Stimulated activated memory B cell treated with anti-CD40 and anti-IgM and Interleukin-4, amounts not matched to agents 10 μg/mL and 1 μg/mL and 100 μg/mL, for 72 hours (primary cell): ENCODE results near the gene SERINC4.

ENCODE experiments used
- ATAC-seq: fragments of 150-1000 bp; cut with Tn5 transposase; 2 replicates; pipeline ENCODE4 v1.10.0; 2021
- H3K27ac Mint-ChIP-seq: one replicate; pipeline ENCODE4 v1.8.0; 2022; ENCODE audit warnings: mild to moderate bottlenecking, mixed read lengths
- H3K27me3 Mint-ChIP-seq: one replicate; pipeline ENCODE4 v1.8.0; 2022; ENCODE audit warnings: mixed read lengths
- H3K36me3 Mint-ChIP-seq: one replicate; pipeline ENCODE4 v1.8.0; 2022; ENCODE audit warnings: mixed read lengths
- H3K4me1 Mint-ChIP-seq: one replicate; pipeline ENCODE4 v1.8.0; 2022; ENCODE audit warnings: mixed read lengths
- H3K4me3 Mint-ChIP-seq: one replicate; pipeline ENCODE4 v1.8.0; 2022; ENCODE audit warnings: mild to moderate bottlenecking, moderate library complexity, mixed read lengths
- H3K9me3 Mint-ChIP-seq: one replicate; pipeline ENCODE4 v1.8.0; 2022; ENCODE audit warnings: mixed read lengths

The SERINC4 gene

GRCh38 chr15:43779016-43779415 is 21.0 kb downstream of the SERINC4 start:
- H3K4me3 Mint-ChIP-seq, result no peak overlapping the region

GRCh38 chr15:43777267-43777914 is 22.6 kb downstream of the SERINC4 start:
- peak; percentile 86 for ATAC-seq
- H3K4me1 Mint-ChIP-seq, result peaks cover 38% of the 10 kb centered on the region
- H3K27ac Mint-ChIP-seq, result peak overlapping the region; percentile 93
- no peaks in the 10 kb centered on the region for H3K9me3 Mint-ChIP-seq
- H3K36me3 Mint-ChIP-seq, result peaks cover 27% of the 10 kb centered on the region
- peak overlapping the region; percentile 87 for H3K4me3 Mint-ChIP-seq
- H3K27me3 Mint-ChIP-seq, result peaks cover under 1% of the 10 kb centered on the region

More at GRCh38 chr15:43779016-43779415, 21.0 kb downstream of the SERINC4 start:
- H3K9me3 Mint-ChIP-seq, result no peaks in the 10 kb centered on the region
- ATAC-seq, result no peak
- no peak overlapping the region for H3K27ac Mint-ChIP-seq
- H3K4me1 Mint-ChIP-seq, result peaks cover 38% of the 10 kb centered on the region
- peaks cover 11% of the 10 kb centered on the region for H3K27me3 Mint-ChIP-seq
- peaks cover 18% of the 10 kb centered on the region for H3K36me3 Mint-ChIP-seq

- Mint-ChIP-seq H3K9me3 (no peaks in the 10 kb centered on the region), H3K4me3 (peak within 1 kb of the TSS; percentile 87), H3K27ac (peak within 1 kb of the TSS; percentile 93), H3K4me1 (peaks cover 32% of the 10 kb centered on the region), H3K36me3 (peaks cover 29% of the 10 kb centered on the region), H3K27me3 (no peaks in the 10 kb centered on the region)
- peak; percentile 87 for ATAC-seq
Measured at GRCh38 chr15:43776718-43777266, 23.2 kb downstream of the SERINC4 start, which contains the start of gene ELL3. Gene ELL3, minus strand, starts transcription at chr15:43776966. Its CDS starts 65 bp downstream, at chr15:43776901.

GRCh38 chr15:43776101-43776717 is 23.8 kb downstream of the SERINC4 start:
- ATAC-seq, result peak; percentile 90
- H3K4me1 Mint-ChIP-seq, result peaks cover 31% of the 10 kb centered on the region
- H3K4me3 Mint-ChIP-seq, result peak overlapping the region; percentile 87
- no peaks in the 10 kb centered on the region for H3K27me3 Mint-ChIP-seq
- peaks cover 34% of the 10 kb centered on the region for H3K36me3 Mint-ChIP-seq
- peak overlapping the region; percentile 93 for H3K27ac Mint-ChIP-seq
- no peaks in the 10 kb centered on the region for H3K9me3 Mint-ChIP-seq

- Mint-ChIP-seq H3K36me3 (peaks cover 42% of the 10 kb centered on the region), H3K4me1 (peaks cover 31% of the 10 kb centered on the region), H3K27ac (peak overlapping the region; percentile 93), H3K27me3 (no peaks in the 10 kb centered on the region), H3K9me3 (no peaks in the 10 kb centered on the region), H3K4me3 (peak overlapping the region; percentile 87)
- no peak for ATAC-seq
Measured at GRCh38 chr15:43775411-43775965, 24.5 kb downstream of the SERINC4 start.

- H3K27me3 Mint-ChIP-seq, result no peaks in the 10 kb centered on the region
- H3K27ac Mint-ChIP-seq, result no peak overlapping the region
- no peak for ATAC-seq
- H3K36me3 Mint-ChIP-seq, result peaks cover 53% of the 10 kb centered on the region
- H3K9me3 Mint-ChIP-seq, result no peaks in the 10 kb centered on the region
- H3K4me3 Mint-ChIP-seq, result no peak overlapping the region
- peaks cover 37% of the 10 kb centered on the region for H3K4me1 Mint-ChIP-seq
Measured at GRCh38 chr15:43774062-43774461, 26.0 kb downstream of the SERINC4 start.

GRCh38 chr15:43772624-43773023 is 27.4 kb downstream of the SERINC4 start:
- Mint-ChIP-seq H3K36me3 (peaks cover 58% of the 10 kb centered on the region), H3K27ac (no peak overlapping the region)
- ATAC-seq, result no peak

GRCh38 chr15:43771816-43772215 is 28.2 kb downstream of the SERINC4 start:
- Mint-ChIP-seq H3K9me3 (no peaks in the 10 kb centered on the region), H3K4me3 (no peak overlapping the region), H3K27me3 (no peaks in the 10 kb centered on the region), H3K4me1 (peaks cover 32% of the 10 kb centered on the region), H3K27ac (no peak overlapping the region), H3K36me3 (peaks cover 63% of the 10 kb centered on the region)
- ATAC-seq, result no peak

More at GRCh38 chr15:43772624-43773023, 27.4 kb downstream of the SERINC4 start:
- Mint-ChIP-seq H3K4me3 (no peak overlapping the region), H3K27me3 (no peaks in the 10 kb centered on the region), H3K4me1 (peaks cover 32% of the 10 kb centered on the region), H3K9me3 (no peaks in the 10 kb centered on the region)

GRCh38 chr15:43769584-43770228 is 30.3 kb downstream of the SERINC4 start:
- Mint-ChIP-seq H3K4me3 (no peak overlapping the region), H3K4me1 (peaks cover 17% of the 10 kb centered on the region), H3K27me3 (no peaks in the 10 kb centered on the region), H3K36me3 (peaks cover 64% of the 10 kb centered on the region), H3K9me3 (no peaks in the 10 kb centered on the region), H3K27ac (no peak overlapping the region)
- ATAC-seq, result peak; percentile 61

- Mint-ChIP-seq H3K27me3 (no peaks in the 10 kb centered on the region), H3K4me3 (no peak overlapping the region), H3K27ac (no peak overlapping the region), H3K9me3 (no peaks in the 10 kb centered on the region), H3K36me3 (peaks cover 50% of the 10 kb centered on the region), H3K4me1 (no peaks in the 10 kb centered on the region)
- no peak for ATAC-seq
Measured at GRCh38 chr15:43763819-43764446, 36.1 kb downstream of the SERINC4 start.

- Mint-ChIP-seq H3K4me3 (no peak overlapping the region), H3K4me1 (no peaks in the 10 kb centered on the region), H3K27ac (no peak overlapping the region), H3K36me3 (peaks cover 49% of the 10 kb centered on the region), H3K9me3 (no peaks in the 10 kb centered on the region), H3K27me3 (no peaks in the 10 kb centered on the region)
- no peak for ATAC-seq
Measured at GRCh38 chr15:43762824-43763223, 37.2 kb downstream of the SERINC4 start.

GRCh38 chr15:43751885-43752284 is 48.1 kb downstream of the SERINC4 start:
- H3K27ac Mint-ChIP-seq, result no peak overlapping the region
- no peaks in the 10 kb centered on the region for H3K27me3 Mint-ChIP-seq
- H3K9me3 Mint-ChIP-seq, result no peaks in the 10 kb centered on the region
- H3K4me3 Mint-ChIP-seq, result no peak overlapping the region
- H3K36me3 Mint-ChIP-seq, result peaks cover 23% of the 10 kb centered on the region
- peaks cover 44% of the 10 kb centered on the region for H3K4me1 Mint-ChIP-seq
- ATAC-seq, result no peak

- Mint-ChIP-seq H3K36me3 (peaks cover 17% of the 10 kb centered on the region), H3K27ac (no peak overlapping the region), H3K27me3 (no peaks in the 10 kb centered on the region), H3K4me3 (peak overlapping the region; percentile 68), H3K4me1 (peaks cover 53% of the 10 kb centered on the region), H3K9me3 (no peaks in the 10 kb centered on the region)
- ATAC-seq, result peak; percentile 59
Measured at GRCh38 chr15:43749690-43750345, 50.2 kb downstream of the SERINC4 start.

GRCh38 chr15:43748376-43748775 is 51.6 kb downstream of the SERINC4 start:
- peaks cover 67% of the 10 kb centered on the region for H3K4me1 Mint-ChIP-seq
- no peak overlapping the region for H3K27ac Mint-ChIP-seq
- peaks cover 17% of the 10 kb centered on the region for H3K36me3 Mint-ChIP-seq
- H3K27me3 Mint-ChIP-seq, result no peaks in the 10 kb centered on the region
- no peak for ATAC-seq
- H3K4me3 Mint-ChIP-seq, result peak overlapping the region; percentile 95
- H3K9me3 Mint-ChIP-seq, result no peaks in the 10 kb centered on the region
